Activated T-helper 2 cell treated with anti-CD3 and anti-CD28 coated beads, Interferon-gamma antibody, Interleukin-2, Interleukin-4, amounts not matched to agents 10 μg/mL and 5 μg/mL and 100 μg/mL, durations not matched to agents 14 hours and 24 hours and 36 hours (primary cell): ENCODE data around the gene FREM3. TPM values are rescaled to one million over a fixed set of nuclear protein-coding genes. Genes with fewer than 3 reads are reported as not detected.
"Not testable (repeated sequence)": the region's sequence is repeated elsewhere in the genome, so short reads cannot be mapped to it uniquely, and the experiment has no call there.

ENCODE experiments used
- DNase-seq: peaks from one replicate; pipeline ENCODE4 v3.0.0; 2021; ENCODE audit warnings: low spot score
- H3K27ac Mint-ChIP-seq: one replicate; pipeline ENCODE4 v1.8.0; 2021; ENCODE audit warnings: mixed read lengths
- H3K27me3 Mint-ChIP-seq: one replicate; pipeline ENCODE4 v1.8.0; 2021; ENCODE audit warnings: low read depth, mixed read lengths
- H3K36me3 Mint-ChIP-seq: one replicate; pipeline ENCODE4 v1.8.0; 2021; ENCODE audit warnings: low read depth, mixed read lengths
- H3K4me1 Mint-ChIP-seq: one replicate; pipeline ENCODE4 v1.8.0; 2021; ENCODE audit warnings: low read depth, mixed read lengths
- H3K4me3 Mint-ChIP-seq: one replicate; pipeline ENCODE4 v1.8.0; 2021; ENCODE audit warnings: low read depth, mild to moderate bottlenecking, moderate library complexity, mixed read lengths
- H3K9me3 Mint-ChIP-seq: one replicate; pipeline ENCODE4 v1.8.0; 2021; ENCODE audit warnings: mixed read lengths
- intact Hi-C: fragments of 100-400 bp; cut with micrococcal nuclease; formaldehyde crosslinking; loops from one replicate; pipeline ENCODE4 v1.15.1; 2023
- total RNA-seq: library from RNA; stranded (reverse); gene quantifications from 2 replicates; pipeline ENCODE4 v1.2.3, GENCODE V29; 2022

The FREM3 gene
- total RNA-seq, 1 donor from 2014 or later: not detected

GRCh38 chr4:143711543-143712154, 11.2 kb upstream of the FREM3 start:
- intact Hi-C loops: no loop called here
- Mint-ChIP-seq H3K27me3 (peaks cover 5% of the 10 kb centered on the region), H3K4me3 (no peak overlapping the region), H3K27ac (no peak overlapping the region), H3K4me1 (no peaks in the 10 kb centered on the region), H3K36me3 (no peaks in the 10 kb centered on the region), H3K9me3 (peaks cover 3% of the 10 kb centered on the region)
- no peak for DNase-seq

- Mint-ChIP-seq H3K4me1 (peaks cover 6% of the 10 kb centered on the region), H3K36me3 (no peaks in the 10 kb centered on the region), H3K27me3 (peaks cover 56% of the 10 kb centered on the region), H3K4me3 (peak overlapping the region; percentile 52), H3K9me3 (no peaks in the 10 kb centered on the region), H3K27ac (no peak overlapping the region)
- intact Hi-C loops: loop anchor here (5.0 kb wide), 1 partner anchor 144 kb away; no protein-coding TSS in a partner anchor
- peak; percentile 24 for DNase-seq
Measured at GRCh38 chr4:143701365-143701764, 890 bp upstream of the FREM3 start.

- peaks cover 6% of the 10 kb centered on the region for H3K4me1 Mint-ChIP-seq
- peaks cover 56% of the 10 kb centered on the region for H3K27me3 Mint-ChIP-seq
- H3K36me3 Mint-ChIP-seq: no peaks in the 10 kb centered on the region
- no peak overlapping the region for H3K27ac Mint-ChIP-seq
- no peak for DNase-seq
- intact Hi-C loops: loop anchor here (5.0 kb wide), 1 partner anchor 143 kb away; no protein-coding TSS in a partner anchor
- H3K9me3 Mint-ChIP-seq: no peaks in the 10 kb centered on the region
- peak overlapping the region; percentile 15 for H3K4me3 Mint-ChIP-seq
Measured at GRCh38 chr4:143700046-143700415, 444 bp downstream of the FREM3 start.

GRCh38 chr4:143699331-143700045, 987 bp downstream of the FREM3 start:
- peak overlapping the region; percentile 15 for H3K4me3 Mint-ChIP-seq
- no peak for DNase-seq
- peaks cover 6% of the 10 kb centered on the region for H3K4me1 Mint-ChIP-seq
- no peaks in the 10 kb centered on the region for H3K36me3 Mint-ChIP-seq
- intact Hi-C loops: loop anchor here (5.0 kb wide), 1 partner anchor 142 kb away; no protein-coding TSS in a partner anchor
- no peaks in the 10 kb centered on the region for H3K9me3 Mint-ChIP-seq
- no peak overlapping the region for H3K27ac Mint-ChIP-seq
- H3K27me3 Mint-ChIP-seq: peaks cover 56% of the 10 kb centered on the region

GRCh38 chr4:143693856-143694255, 6.6 kb downstream of the FREM3 start:
- Mint-ChIP-seq H3K4me3 (no peak overlapping the region), H3K36me3 (no peaks in the 10 kb centered on the region), H3K27ac (no peak overlapping the region), H3K4me1 (no peaks in the 10 kb centered on the region), H3K9me3 (no peaks in the 10 kb centered on the region), H3K27me3 (peaks cover 16% of the 10 kb centered on the region)
- intact Hi-C loops: no loop called here
- DNase-seq: no peak

- Mint-ChIP-seq H3K36me3 (no peaks in the 10 kb centered on the region), H3K4me3 (no peak overlapping the region), H3K27ac (no peak overlapping the region), H3K9me3 (no peaks in the 10 kb centered on the region), H3K27me3 (peaks cover 5% of the 10 kb centered on the region), H3K4me1 (no peaks in the 10 kb centered on the region)
- intact Hi-C loops: no loop called here
- DNase-seq: no peak
Measured at GRCh38 chr4:143692241-143692640, 8.2 kb downstream of the FREM3 start.

GRCh38 chr4:143679434-143679833, 21.0 kb downstream of the FREM3 start:
- intact Hi-C loops: no loop called here
- no peaks in the 10 kb centered on the region for H3K27me3 Mint-ChIP-seq
- H3K4me3 Mint-ChIP-seq: no peak overlapping the region
- no peak overlapping the region for H3K27ac Mint-ChIP-seq
- DNase-seq: no peak
- H3K36me3 Mint-ChIP-seq: no peaks in the 10 kb centered on the region
- H3K9me3 Mint-ChIP-seq: peaks cover 8% of the 10 kb centered on the region
- H3K4me1 Mint-ChIP-seq: no peaks in the 10 kb centered on the region

- H3K4me1 Mint-ChIP-seq, H3K36me3 Mint-ChIP-seq, H3K27me3 Mint-ChIP-seq, intact Hi-C loops, H3K9me3 Mint-ChIP-seq, H3K27ac Mint-ChIP-seq, DNase-seq, H3K4me3 Mint-ChIP-seq: not testable (repeated sequence)
Measured at GRCh38 chr4:143673629-143674028, 26.8 kb downstream of the FREM3 start.

GRCh38 chr4:143668930-143669552, 31.4 kb downstream of the FREM3 start:
- no peak overlapping the region for H3K4me3 Mint-ChIP-seq
- intact Hi-C loops: no loop called here
- no peaks in the 10 kb centered on the region for H3K27me3 Mint-ChIP-seq
- H3K27ac Mint-ChIP-seq: no peak overlapping the region
- no peaks in the 10 kb centered on the region for H3K4me1 Mint-ChIP-seq
- peaks cover 2% of the 10 kb centered on the region for H3K9me3 Mint-ChIP-seq
- DNase-seq: no peak
- H3K36me3 Mint-ChIP-seq: no peaks in the 10 kb centered on the region

- no peak overlapping the region for H3K4me3 Mint-ChIP-seq
- no peak overlapping the region for H3K27ac Mint-ChIP-seq
- H3K27me3 Mint-ChIP-seq: no peaks in the 10 kb centered on the region
- peaks cover 7% of the 10 kb centered on the region for H3K9me3 Mint-ChIP-seq
- no peak for DNase-seq
- intact Hi-C loops: no loop called here
- H3K4me1 Mint-ChIP-seq: no peaks in the 10 kb centered on the region
- no peaks in the 10 kb centered on the region for H3K36me3 Mint-ChIP-seq
Measured at GRCh38 chr4:143667461-143667860, 33.0 kb downstream of the FREM3 start.

GRCh38 chr4:143658336-143658735, 42.1 kb downstream of the FREM3 start:
- intact Hi-C loops: no loop called here
- DNase-seq: no peak
- H3K9me3 Mint-ChIP-seq: peaks cover 8% of the 10 kb centered on the region
- H3K27ac Mint-ChIP-seq: no peak overlapping the region
- H3K4me1 Mint-ChIP-seq: no peaks in the 10 kb centered on the region
- H3K36me3 Mint-ChIP-seq: no peaks in the 10 kb centered on the region
- H3K4me3 Mint-ChIP-seq: no peak overlapping the region
- no peaks in the 10 kb centered on the region for H3K27me3 Mint-ChIP-seq

GRCh38 chr4:143654571-143654970, 45.9 kb downstream of the FREM3 start:
- intact Hi-C loops: no loop called here
- DNase-seq: no peak
- Mint-ChIP-seq H3K27me3 (no peaks in the 10 kb centered on the region), H3K4me1 (no peaks in the 10 kb centered on the region), H3K27ac (no peak overlapping the region), H3K9me3 (no peaks in the 10 kb centered on the region), H3K4me3 (no peak overlapping the region), H3K36me3 (no peaks in the 10 kb centered on the region)

GRCh38 chr4:143653031-143653430, 47.4 kb downstream of the FREM3 start:
- Mint-ChIP-seq H3K9me3 (peaks cover 10% of the 10 kb centered on the region), H3K4me1 (no peaks in the 10 kb centered on the region), H3K36me3 (no peaks in the 10 kb centered on the region), H3K27ac (no peak overlapping the region), H3K27me3 (no peaks in the 10 kb centered on the region), H3K4me3 (no peak overlapping the region)
- DNase-seq: no peak
- intact Hi-C loops: no loop called here
